Measurements from ENCODE around the gene ADCY5. TPM values are rescaled to one million over a fixed set of nuclear protein-coding genes. Genes with fewer than 3 reads are reported as not detected.
"Not testable (repeated sequence)": the region's sequence is repeated elsewhere in the genome, so short reads cannot be mapped to it uniquely, and the experiment has no call there.

Gene ADCY5
- total and polyA plus RNA-seq, 2 donors (not counting 1 experiment from before 2014, with no cell fraction given): not detected

DNA sequence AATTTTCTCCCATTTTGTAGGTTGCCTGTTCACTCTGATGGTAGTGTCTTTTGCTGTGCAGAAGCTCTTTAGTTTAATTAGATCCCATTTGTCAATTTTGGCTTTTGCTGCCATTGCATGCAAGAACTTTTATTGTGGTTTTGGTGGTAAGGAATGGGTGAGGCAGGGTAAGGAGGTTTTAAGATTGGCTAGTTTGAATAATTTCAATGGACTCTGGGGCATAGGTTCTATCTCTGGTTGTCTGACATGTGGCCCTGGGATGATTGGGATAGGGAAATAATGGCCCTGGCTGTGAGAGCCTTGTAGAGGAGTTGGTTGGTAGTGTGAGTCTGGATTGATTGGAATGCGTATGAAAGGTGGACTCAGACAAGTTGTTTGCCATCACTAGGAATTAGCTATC, 209.1 kb downstream of the ADCY5 start:
- DNase-seq (no peak), ATAC-seq (ENCODE audit: low read depth) (no peak)
- no peaks in the 10 kb centered on the region for H3K9me3 Mint-ChIP-seq (ENCODE audit: insufficient read depth)
- no peak overlapping the region for H3K9ac ChIP-seq (ENCODE audit: low read length)
- 100% methylated on average over 1 of the region's 1 CpG for WGBS (ENCODE audit: insufficient coverage)
- TF ChIP-seq, protein P1, sequence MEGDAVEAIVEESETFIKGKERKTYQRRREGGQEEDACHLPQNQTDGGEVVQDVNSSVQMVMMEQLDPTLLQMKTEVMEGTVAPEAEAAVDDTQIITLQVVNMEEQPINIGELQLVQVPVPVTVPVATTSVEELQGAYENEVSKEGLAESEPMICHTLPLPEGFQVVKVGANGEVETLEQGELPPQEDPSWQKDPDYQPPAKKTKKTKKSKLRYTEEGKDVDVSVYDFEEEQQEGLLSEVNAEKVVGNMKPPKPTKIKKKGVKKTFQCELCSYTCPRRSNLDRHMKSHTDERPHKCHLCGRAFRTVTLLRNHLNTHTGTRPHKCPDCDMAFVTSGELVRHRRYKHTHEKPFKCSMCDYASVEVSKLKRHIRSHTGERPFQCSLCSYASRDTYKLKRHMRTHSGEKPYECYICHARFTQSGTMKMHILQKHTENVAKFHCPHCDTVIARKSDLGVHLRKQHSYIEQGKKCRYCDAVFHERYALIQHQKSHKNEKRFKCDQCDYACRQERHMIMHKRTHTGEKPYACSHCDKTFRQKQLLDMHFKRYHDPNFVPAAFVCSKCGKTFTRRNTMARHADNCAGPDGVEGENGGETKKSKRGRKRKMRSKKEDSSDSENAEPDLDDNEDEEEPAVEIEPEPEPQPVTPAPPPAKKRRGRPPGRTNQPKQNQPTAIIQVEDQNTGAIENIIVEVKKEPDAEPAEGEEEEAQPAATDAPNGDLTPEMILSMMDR (IDR thresholded peaks at IDR 0.05): no peak
- TF ChIP-seq EZH2 (IDR thresholded peaks at IDR 0.05; ENCODE audit: borderline replicate concordance, insufficient read depth, low read depth, low read length, poor library complexity, severe bottlenecking): no peak
- H3K4me3 Mint-ChIP-seq: no peak overlapping the region
- no peaks in the 10 kb centered on the region for H3K79me2 ChIP-seq (ENCODE audit: control insufficient read depth, insufficient read depth, low read length)
- no peaks in the 10 kb centered on the region for H3K27me3 Mint-ChIP-seq
- no peak overlapping the region for H2AFZ ChIP-seq (ENCODE audit: insufficient read depth, low read depth, low read length, poor library complexity, severe bottlenecking)
- CTCF ChIA-PET: no interaction called here
- no peaks in the 10 kb centered on the region for H3K4me1 ChIP-seq (ENCODE audit: control insufficient read depth in 2 of 2, insufficient read depth in 2 of 2, low read length in 2 of 2)
- no peaks in the 10 kb centered on the region for H3K9me3 ChIP-seq (ENCODE audit: control extremely low read depth in 1 of 3, control insufficient read depth in 2 of 3, insufficient read depth in 1 of 3, low read length in 2 of 3)
- H3K4me1 Mint-ChIP-seq: no peaks in the 10 kb centered on the region
- intact Hi-C loops (cut with micrococcal nuclease): no loop called here
- H3K27ac Mint-ChIP-seq: no peak overlapping the region
- POLR2A ChIA-PET: no interaction called here
- no peaks in the 10 kb centered on the region for H4K20me1 ChIP-seq (ENCODE audit: control insufficient read depth, insufficient read depth, low read length, poor library complexity, severe bottlenecking)
- no peak overlapping the region for H3K27ac ChIP-seq (ENCODE audit: low read length in 2 of 2)
- peaks cover 3 to 9% of the 10 kb centered on the region in 2 experiments for H3K36me3 ChIP-seq (replicated peaks in 1 of 2; ENCODE audit: control extremely low read depth in 1 of 2, control insufficient read depth in 1 of 2, extremely low read depth in 1 of 2, insufficient read depth in 2 of 2, low read length in 1 of 2)
- H3K4me2 ChIP-seq (replicated peaks; ENCODE audit: low read depth, low read length, poor library complexity, severe bottlenecking): no peak overlapping the region
- H3K27me3 ChIP-seq (replicated peaks in 1 of 4; ENCODE audit: control extremely low read depth in 1 of 4, control insufficient read depth in 3 of 4, insufficient read depth in 4 of 4, low read length in 3 of 4): no peaks in the 10 kb centered on the region
- no peak overlapping the region for H3K4me3 ChIP-seq (ENCODE audit: control extremely low read depth in 1 of 5, extremely low read depth in 1 of 5, insufficient read depth in 1 of 5, low read depth in 2 of 5, low read length in 4 of 5)

DNA sequence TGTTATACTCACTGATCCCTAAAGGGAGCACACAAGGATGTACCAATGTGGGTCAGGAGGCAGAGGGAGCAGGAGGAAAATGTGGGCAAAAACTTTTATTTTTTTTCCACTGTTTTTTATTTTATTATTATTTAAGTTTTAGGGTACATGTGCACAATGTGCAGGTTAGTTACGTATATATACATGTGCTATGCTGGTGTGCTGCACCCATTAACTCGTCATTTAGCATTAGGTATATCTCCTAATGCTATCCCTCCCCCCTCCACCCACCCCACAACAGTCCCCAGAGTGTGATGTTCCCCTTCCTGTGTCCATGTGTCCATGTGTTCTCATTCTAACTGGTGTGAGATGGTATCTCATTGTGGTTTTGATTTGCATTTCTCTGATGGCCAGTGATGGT, 209.7 kb downstream of the ADCY5 start:
- H3K27ac ChIP-seq (ENCODE audit: low read length in 2 of 2); DNase-seq; H3K9me3 Mint-ChIP-seq (ENCODE audit: insufficient read depth); H3K36me3 ChIP-seq (replicated peaks in 1 of 2; ENCODE audit: control extremely low read depth in 1 of 2, control insufficient read depth in 1 of 2, extremely low read depth in 1 of 2, insufficient read depth in 2 of 2, low read length in 1 of 2); H3K9ac ChIP-seq (ENCODE audit: low read length); H3K4me3 Mint-ChIP-seq; CTCF ChIA-PET; H3K4me1 Mint-ChIP-seq; H3K27me3 ChIP-seq (replicated peaks in 1 of 4; ENCODE audit: control extremely low read depth in 1 of 4, control insufficient read depth in 3 of 4, insufficient read depth in 4 of 4, low read length in 3 of 4); intact Hi-C loops (cut with micrococcal nuclease); H3K4me3 ChIP-seq (ENCODE audit: control extremely low read depth in 1 of 5, extremely low read depth in 1 of 5, insufficient read depth in 1 of 5, low read depth in 2 of 5, low read length in 4 of 5); H4K20me1 ChIP-seq (ENCODE audit: control insufficient read depth, insufficient read depth, low read length, poor library complexity, severe bottlenecking); H3K4me1 ChIP-seq (ENCODE audit: control insufficient read depth in 2 of 2, insufficient read depth in 2 of 2, low read length in 2 of 2); H2AFZ ChIP-seq (ENCODE audit: insufficient read depth, low read depth, low read length, poor library complexity, severe bottlenecking); ATAC-seq (ENCODE audit: low read depth); H3K27me3 Mint-ChIP-seq; POLR2A ChIA-PET; H3K4me2 ChIP-seq (replicated peaks; ENCODE audit: low read depth, low read length, poor library complexity, severe bottlenecking); H3K27ac Mint-ChIP-seq; H3K9me3 ChIP-seq (ENCODE audit: control extremely low read depth in 1 of 3, control insufficient read depth in 2 of 3, insufficient read depth in 1 of 3, low read length in 2 of 3); H3K79me2 ChIP-seq (ENCODE audit: control insufficient read depth, insufficient read depth, low read length): not testable (repeated sequence)
- WGBS (ENCODE audit: insufficient coverage): no CpG with 5 or more reads among the region's 2 CpGs
